CD4-positive, alpha-beta T cell treated with Interleukin-17A for 1 hour (primary cell): ENCODE data around the gene SIGLEC11.
"Not testable (repeated sequence)": the region's sequence is repeated elsewhere in the genome, so short reads cannot be mapped to it uniquely, and the experiment has no call there.

Experiments used
- DNase-seq: peaks from one replicate; pipeline ENCODE4 v3.0.0-alpha.2; 2020

The SIGLEC11 gene

DNA sequence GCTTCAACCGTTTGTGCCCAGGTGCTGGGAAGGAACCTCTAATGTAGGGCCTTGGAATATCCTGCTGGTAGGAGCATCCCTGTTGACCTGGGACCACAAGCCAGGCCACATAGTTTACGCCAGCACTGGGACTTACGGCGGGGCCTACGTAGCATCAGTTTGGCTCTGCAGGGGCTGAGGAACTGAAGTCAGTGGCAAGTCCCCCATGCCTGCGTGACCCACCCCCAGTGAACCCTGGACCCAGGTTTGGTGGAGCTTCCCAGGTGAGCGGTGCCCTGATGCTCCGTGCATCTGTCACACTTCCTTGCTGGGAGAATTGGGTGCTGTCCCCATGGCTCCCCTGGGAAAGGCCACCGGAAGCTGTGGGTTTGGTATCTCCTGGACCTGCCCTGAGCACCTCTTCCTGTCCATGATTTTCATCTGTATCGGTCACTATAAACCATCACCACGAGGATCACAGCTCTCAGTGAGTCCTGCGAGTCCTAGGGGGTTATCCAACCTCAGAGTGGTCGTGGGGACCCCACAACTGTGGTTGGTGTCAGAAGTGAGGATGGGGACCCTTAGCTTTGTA, 9.9 kb downstream of the SIGLEC11 start:
- no peak for DNase-seq

DNA sequence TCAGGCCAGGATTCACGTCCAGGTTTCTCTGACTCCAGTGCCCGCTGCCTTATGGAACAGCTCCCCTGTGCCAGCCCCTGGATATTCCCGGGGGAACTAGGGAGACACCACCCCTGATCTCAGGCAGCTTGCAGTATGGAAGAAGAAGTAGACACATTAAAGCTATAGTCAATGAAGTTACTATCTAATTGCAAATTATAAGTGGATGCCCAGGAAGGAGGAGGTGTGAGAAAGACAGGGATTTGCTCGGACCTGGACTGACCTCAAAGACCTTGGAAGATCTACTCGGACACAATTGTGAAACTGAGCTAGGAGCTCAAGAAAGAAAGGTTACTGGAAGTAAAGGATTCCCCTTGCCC, 10.4 kb downstream of the SIGLEC11 start:
- no peak for DNase-seq

DNA sequence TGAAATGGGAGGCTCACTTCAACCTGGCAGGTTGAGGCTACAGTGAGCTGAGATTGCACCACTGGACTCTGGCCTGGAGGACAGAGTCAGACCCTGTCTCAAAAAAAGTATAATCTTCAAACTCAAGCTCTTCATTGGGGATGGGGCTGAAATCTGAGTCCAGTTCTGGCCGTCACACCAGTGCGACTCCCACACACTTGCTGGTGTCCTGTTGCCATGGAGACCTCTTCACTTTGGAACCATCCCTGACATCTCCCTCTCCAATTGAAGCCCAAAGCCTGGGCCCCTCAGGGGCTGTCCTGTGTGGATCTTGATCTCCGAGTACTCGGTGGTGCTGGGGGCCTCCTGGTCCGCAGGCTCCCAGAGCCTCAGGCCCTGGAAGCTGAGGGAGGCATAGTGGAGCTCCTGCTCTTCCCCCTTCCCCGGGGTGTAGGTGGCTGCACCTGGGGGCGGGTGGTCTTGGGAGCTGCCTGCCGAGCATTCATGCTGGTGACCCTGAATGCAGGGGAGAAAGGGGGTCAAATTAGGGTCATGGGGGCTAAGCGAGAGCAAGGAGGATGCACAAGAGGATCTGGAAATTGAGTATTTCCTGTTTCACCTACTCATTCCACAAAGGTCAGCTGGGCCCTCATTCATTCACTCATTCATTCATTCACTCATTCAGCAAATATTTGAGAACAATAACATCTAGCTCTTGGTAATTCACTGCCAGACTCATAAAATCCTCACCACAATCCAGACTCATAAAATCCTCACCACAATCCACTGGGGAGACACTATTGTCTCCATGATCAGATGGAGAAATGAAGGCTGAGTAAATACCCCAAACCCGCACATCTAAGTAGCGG, 11.0 kb downstream of the SIGLEC11 start:
- DNase-seq: no peak

- DNase-seq: no peak
Observed at GRCh38 chr19:49946415-49946814, 14.6 kb downstream of the SIGLEC11 start.

GRCh38 chr19:49944567-49944966, 16.4 kb downstream of the SIGLEC11 start:
- not testable (repeated sequence) for DNase-seq

GRCh38 chr19:49940482-49940791, 20.5 kb downstream of the SIGLEC11 start:
- no peak for DNase-seq

GRCh38 chr19:49939721-49940481, 21.1 kb downstream of the SIGLEC11 start:
- DNase-seq: no peak

GRCh38 chr19:49938662-49939061, 22.3 kb downstream of the SIGLEC11 start:
- no peak for DNase-seq

- peak; percentile 78 for DNase-seq
Observed at GRCh38 chr19:49937750-49938381, 23.1 kb downstream of the SIGLEC11 start.

GRCh38 chr19:49936549-49936948, 24.4 kb downstream of the SIGLEC11 start:
- DNase-seq: no peak

- no peak for DNase-seq
Observed at GRCh38 chr19:49933643-49934042, 27.3 kb downstream of the SIGLEC11 start.

DNA sequence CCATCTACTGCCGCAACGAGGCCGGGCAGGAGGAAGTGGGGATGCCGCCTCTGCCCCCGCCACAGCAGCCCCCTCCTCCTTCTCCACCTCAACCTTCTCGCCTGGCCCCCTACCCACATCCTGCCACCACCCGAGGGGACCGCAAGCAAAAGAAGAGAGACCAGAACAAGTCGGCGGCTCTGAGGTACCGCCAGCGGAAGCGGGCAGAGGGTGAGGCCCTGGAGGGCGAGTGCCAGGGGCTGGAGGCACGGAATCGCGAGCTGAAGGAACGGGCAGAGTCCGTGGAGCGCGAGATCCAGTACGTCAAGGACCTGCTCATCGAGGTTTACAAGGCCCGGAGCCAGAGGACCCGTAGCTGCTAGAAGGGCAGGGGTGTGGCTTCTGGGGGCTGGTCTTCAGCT, 28.2 kb downstream of the SIGLEC11 start:
- DNase-seq: peak; percentile 65

- no peak for DNase-seq
Observed at GRCh38 chr19:49932041-49932451, 28.9 kb downstream of the SIGLEC11 start.

DNA sequence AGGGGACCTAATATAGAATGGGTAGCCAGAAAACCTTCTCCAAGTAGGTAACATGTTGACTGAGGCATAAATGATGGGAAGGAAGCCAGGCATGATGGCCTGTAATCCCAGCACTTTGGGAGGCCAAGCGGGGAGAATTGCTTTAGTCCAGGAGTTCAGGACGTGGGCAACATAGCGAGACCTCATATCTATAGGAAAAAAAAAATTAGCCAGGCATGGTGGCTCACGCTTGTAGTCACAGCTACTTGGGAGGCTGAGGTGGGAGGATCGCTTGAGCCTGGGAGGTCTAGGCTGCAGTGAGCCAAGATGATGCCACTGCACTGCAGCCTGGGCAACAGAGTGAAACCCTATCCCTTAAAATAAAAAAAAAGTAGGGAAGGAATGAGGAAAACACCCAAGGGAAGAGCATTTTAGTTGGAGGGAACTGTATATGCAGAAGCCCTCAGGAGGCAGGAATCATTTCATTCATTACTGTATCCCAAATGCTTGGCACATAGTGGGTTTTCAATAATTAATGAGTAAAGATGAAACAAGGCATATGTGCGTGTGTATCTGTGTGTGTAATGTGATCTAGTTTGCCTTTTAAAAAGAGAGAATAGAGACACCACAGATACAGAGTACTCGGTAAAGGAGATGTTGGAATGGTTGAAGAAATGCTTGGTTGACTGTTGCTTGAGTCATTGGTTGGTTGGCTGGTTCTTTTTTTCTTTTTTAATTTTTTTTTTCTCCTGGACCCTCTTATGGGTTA, 29.5 kb downstream of the SIGLEC11 start:
- no peak for DNase-seq

DNA sequence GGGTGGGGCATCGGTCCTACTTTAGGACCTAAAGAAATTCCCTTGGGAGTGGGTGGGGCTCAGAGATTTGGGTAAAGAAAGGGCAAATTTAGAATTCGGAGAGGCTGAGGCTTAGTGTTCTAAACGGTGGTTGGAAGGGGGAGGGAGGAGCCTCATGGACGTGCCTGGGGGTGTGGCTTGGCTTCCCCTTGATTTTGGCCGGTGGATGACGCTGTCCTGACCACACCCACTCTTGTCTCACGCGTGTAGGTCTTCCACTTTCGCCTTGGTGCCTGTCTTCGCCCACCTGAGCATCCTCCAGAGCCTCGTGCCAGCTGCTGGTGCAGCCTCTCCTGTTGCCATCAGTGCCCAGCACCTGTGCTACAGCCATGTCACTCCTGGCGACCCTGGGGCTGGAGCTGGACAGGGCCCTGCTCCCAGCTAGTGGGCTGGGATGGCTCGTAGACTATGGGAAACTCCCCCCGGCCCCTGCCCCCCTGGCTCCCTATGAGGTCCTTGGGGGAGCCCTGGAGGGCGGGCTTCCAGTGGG, 30.4 kb downstream of the SIGLEC11 start:
- no peak for DNase-seq

GRCh38 chr19:49929611-49930482, 31.1 kb downstream of the SIGLEC11 start:
- peak; percentile 97 for DNase-seq

- peak; percentile 91 for DNase-seq
Observed at GRCh38 chr19:49929121-49929610, 31.8 kb downstream of the SIGLEC11 start, which contains the start of the genes ATF5 and NUP62. Gene ATF5, plus strand, starts transcription at chr19:49929205. Its CDS starts 1,646 bp downstream, at chr19:49930851. Gene NUP62, minus strand, starts transcription at chr19:49929504. Its CDS starts 19,697 bp downstream, at chr19:49909807.

DNA sequence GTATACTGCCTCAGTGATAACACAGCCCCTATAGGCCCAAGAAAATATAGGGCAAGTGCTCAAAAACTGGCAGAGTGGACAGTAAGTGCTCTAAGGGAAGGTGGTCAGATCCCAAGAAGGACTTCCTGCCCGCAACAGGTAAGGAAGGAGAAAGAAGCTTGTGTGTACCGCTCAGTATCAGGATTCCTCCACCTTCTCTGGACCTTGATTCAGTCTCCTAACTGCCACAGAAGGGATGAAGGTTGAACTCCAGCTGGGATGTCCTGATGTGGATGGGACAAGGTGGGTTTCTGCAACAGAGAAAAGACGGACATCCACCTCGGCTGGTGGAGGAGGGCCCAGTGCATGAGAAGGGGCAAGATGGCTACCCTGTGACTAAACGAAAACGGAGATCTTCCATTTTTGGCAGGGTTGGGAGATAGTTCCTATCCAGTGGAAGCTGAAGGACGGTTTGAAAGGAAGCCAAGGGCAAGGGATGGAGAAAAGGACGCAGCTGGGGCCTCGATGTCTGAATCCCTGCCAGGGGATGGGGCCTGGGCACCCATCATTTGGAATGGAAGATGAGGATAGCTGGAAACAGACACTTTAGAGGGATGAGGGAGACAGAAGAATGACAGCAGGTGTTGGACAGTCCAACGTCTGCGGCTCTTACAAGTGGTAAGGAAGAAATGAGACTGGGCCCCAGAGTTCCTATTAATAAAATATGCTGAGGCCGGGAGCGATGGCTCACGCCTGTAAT, 33.3 kb downstream of the SIGLEC11 start:
- no peak for DNase-seq

DNA sequence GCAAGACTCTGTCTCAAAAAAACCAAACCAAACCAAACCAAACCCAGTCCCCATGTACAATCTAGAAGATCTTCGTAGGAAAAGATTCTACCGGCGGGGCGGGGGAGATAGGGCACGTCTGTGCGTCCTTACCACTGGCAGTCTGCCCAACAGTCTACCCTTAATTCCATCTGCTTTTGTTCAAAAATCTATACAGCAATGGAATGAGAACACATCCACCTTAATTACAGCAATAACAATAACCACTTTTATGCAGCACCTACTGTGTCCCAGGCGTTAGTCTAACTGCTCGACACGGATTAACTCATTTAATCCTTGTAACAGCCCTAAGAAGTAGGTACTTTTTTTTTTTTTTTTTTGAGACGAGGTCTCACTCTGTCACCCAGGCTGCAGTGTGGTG, 34.5 kb downstream of the SIGLEC11 start:
- no peak for DNase-seq

DNA sequence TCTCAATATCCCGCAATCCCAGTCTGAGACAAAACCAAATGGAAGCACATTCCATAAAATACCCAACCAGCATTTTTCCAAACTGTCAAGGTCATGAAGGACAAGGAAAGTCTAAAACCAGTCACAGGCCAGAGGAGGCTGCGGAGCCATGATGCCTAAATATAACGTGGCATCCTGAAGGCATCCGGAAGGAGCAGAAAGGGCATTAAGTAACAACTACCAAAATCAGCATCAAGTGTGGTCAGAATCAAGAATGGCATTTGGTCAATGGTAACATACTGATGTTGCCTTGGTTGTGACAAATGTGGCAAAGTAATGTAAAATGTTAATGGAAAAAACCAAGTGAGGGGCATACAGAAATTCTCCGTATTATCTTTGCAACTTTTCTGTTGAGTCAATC, 35.5 kb downstream of the SIGLEC11 start:
- no peak for DNase-seq
